ENCODE data around the gene AGBL5.

The AGBL5 gene

GRCh38 chr2:27050996-27051901, at the start of gene AGBL5:
Gene AGBL5 (plus strand): TSS chr2:27051668. CDS start chr2:27052959, 1,291 bp downstream.
- peak; percentile 90 for DNase-seq

DNA sequence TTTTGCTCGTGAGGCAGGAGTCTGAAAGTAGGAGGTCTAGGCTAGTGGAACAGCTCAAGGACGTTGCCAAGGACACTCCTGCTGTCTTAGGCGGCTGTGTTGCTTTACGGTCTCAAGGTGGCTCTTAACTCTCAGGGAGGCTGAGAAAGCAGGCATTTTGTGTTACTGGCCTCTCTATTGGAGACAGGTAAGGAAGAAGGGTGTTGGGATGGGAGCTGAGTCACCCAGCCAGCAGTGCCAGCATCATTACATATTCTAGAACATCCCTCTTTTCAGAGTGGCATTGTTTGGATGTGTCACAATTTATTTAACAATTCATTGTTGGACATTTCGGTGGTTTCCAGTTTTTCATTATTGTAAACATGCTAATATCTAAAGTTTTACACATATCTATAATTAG, 49.5 kb upstream of the AGBL5 start:
- DNase-seq: no peak

GRCh38 chr2:27003007-27003406, 48.5 kb upstream of the AGBL5 start:
- no peak for DNase-seq

DNA sequence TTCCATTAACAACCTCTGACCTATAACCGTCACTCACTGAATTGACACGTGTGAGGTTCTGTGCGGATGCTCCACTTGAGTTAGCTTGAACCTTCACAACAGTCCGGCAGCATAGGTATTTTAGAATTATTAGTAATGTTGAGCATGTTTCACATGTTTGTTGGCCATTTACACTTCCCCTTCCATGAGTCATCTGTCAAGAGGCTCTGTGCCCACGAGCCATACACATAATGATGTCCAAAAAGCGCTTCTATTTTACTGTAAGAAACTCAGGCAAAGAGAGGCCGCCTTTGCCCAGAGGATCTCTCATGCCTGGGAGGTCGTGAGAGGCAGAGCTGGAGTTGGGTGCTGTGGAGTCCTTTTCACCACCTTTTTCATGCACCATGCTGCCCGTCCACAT, 47.6 kb upstream of the AGBL5 start:
- no peak for DNase-seq

DNA sequence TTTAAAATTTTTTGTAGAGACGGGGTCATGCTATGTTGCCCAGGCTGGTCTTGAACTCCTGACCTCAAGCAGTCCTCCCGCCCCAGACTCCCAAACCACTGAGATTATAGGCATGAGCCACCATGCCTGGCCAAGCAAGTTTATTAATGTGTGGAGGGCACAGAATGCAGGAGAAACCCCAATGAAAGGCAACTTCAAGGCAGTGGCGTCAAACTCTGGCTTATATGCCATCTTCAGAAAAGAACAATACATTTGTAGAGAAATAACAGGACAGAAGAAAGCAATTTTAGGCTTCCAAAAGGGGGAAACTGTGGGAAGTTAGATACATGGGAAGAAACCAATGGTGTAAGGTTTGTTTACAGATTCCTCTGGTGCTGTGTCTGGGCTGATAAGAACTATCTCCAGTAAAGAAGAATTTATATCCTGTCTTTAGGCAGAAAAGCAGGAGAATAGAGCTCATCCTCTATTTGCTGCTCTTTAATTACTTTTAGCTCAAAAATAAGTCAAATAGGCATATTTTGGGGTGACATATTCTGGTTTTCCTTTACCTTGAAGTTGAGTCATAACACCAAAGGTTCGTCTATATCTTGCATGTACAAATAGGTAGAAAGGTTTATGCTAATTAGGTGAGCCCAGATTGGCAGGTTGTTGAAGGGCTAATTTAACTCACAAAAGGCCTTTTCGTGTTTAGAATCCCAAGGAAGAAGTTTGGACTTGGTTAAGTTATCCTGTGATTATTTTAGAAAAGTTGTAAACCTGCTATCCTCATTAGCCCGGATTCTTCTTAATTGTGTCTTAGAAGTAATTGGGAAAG, 44.7 kb upstream of the AGBL5 start:
- DNase-seq: no peak

GRCh38 chr2:27007416-27008374, 43.8 kb upstream of the AGBL5 start:
- DNase-seq: no peak

GRCh38 chr2:27008678-27009077, 42.8 kb upstream of the AGBL5 start:
- DNase-seq: no peak

- no peak for DNase-seq
Measured at GRCh38 chr2:27009083-27009482, 42.4 kb upstream of the AGBL5 start.

DNA sequence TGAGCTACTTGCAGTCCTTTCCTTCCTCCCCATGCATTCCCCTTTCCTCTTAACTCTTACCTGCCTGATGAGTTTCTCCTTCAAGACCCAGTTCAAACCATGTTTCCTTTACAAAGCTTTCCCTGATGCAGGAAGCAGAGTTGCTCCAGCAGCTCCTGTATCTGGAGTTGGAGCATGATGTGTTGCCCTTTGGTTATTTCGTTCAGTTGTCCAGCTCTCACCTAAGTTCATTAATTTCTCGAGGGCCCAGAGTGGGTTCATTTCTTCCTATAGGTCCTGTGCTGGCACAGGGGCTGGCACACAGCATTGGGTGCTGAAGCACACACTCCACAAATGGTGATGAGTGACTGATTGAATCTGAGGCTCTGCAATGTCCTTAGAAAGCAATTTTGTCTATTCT, 41.8 kb upstream of the AGBL5 start:
- DNase-seq: no peak

- DNase-seq: no peak
Measured at GRCh38 chr2:27010139-27010538, 41.3 kb upstream of the AGBL5 start.

DNA sequence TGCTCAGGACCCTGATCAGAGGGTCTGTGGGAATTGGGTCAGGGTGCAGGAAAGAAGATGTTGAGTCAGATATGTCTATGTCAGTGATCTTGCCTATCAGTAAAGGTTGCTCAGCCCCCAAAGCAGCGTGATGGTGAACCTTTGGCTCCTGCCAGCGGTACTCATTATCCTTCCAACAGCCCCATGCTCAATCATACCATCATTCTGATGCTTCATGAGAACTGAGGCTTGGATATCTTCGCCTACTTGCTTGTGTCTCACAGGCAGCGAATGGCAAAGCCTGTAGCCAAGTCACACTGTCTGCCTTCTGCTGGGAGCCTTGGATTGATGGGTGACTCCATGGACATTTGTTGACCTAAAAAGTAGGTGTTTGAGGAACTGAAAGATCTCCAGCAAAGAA, 37.7 kb upstream of the AGBL5 start:
- DNase-seq: no peak

DNA sequence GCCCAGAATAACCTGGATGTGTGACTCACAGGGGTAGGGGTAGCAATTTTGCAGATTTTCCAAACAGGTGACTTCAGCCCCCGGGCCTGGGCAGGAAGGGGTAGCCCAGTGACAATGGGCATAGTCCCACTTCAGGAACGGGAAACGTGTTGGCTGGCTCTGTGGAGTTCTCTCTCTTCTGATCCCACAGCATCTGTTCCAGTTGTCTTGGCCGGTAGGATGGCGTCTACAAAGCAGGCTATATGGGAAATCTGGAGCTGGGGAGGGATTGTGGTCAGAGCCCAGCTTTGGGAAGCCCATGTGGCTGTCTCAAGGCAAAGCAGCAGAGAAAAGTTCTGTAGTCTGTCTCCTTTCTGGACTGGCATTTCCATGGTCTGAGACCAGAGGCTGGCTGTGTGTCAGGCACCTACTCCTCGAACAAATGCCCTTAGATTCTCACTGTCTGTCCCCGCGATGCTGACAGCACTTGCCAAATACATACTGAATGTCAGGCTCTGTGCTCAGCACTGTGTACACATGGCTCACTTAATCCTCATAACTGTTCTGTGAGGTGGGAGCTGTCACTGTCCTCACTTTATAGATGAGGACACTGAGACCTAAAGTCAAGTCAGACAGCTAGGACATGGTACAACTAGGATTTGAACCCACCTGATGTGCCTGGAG, 36.6 kb upstream of the AGBL5 start:
- no peak for DNase-seq

DNA sequence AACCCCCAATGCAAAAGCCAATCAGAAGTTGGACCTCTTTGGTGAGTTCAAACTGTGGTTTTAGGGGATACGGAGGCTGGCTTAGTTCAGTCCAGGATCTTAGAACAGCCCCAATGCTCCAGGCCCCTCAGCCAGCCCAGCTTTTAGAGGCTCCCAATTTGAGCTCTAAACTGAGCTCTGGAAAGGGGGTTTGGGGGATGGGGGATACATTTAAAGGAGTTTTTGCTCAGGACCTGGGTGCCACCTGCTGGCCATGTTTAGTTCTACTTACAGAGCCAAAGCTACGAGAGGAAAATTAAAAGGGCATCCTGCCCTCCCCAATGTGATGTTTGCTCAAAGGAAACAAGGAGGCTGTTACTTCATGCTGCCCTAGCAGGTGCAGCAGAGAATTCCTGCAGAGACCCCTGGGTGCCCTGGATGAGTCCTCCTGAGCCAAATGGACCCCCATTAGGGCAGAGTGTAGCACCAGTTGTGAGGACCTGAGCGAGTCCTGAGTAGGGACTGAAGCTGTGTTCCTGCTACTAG, 34.6 kb upstream of the AGBL5 start:
- DNase-seq: peak; percentile 59

- DNase-seq: no peak
Measured at GRCh38 chr2:27018142-27018541, 33.3 kb upstream of the AGBL5 start.

GRCh38 chr2:27019459-27019858, 32.0 kb upstream of the AGBL5 start:
- no peak for DNase-seq

GRCh38 chr2:27019931-27020855, 31.3 kb upstream of the AGBL5 start:
- no peak for DNase-seq

GRCh38 chr2:27021253-27022049, 30.0 kb upstream of the AGBL5 start:
- no peak for DNase-seq

GRCh38 chr2:27023740-27024139, 27.7 kb upstream of the AGBL5 start:
- no peak for DNase-seq

- DNase-seq: no peak
Measured at GRCh38 chr2:27024188-27024587, 27.3 kb upstream of the AGBL5 start.

DNA sequence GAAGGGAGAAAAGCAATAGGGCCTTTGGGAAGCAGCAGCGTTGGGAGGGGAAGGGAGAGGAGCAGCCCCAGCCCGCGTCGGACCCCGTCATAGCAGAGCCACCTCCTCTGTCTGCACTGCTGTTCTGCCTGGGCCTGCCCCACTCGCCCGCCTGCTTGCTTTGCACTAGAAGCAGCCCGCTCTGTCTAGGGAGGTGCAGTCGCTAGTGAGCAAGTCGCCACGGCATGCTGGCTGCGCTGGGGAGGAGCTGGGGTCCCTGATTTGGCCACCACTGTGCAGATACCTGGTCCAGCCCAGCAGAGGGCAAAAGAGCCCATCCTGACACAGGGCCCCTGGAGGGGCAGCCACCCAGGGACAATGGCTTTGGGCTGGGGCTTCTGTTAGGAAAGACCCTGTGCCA, 26.7 kb upstream of the AGBL5 start:
- no peak for DNase-seq
